ENCODE results near the gene MBD3L4. TPM values are rescaled to one million over a fixed set of nuclear protein-coding genes. Genes with fewer than 3 reads are reported as not detected.

Gene MBD3L4
- total and polyA plus RNA-seq, 10 of the 15 experiments (the other 5 are each of a cell fraction or from before 2014, with no cell fraction given): not detected

DNA sequence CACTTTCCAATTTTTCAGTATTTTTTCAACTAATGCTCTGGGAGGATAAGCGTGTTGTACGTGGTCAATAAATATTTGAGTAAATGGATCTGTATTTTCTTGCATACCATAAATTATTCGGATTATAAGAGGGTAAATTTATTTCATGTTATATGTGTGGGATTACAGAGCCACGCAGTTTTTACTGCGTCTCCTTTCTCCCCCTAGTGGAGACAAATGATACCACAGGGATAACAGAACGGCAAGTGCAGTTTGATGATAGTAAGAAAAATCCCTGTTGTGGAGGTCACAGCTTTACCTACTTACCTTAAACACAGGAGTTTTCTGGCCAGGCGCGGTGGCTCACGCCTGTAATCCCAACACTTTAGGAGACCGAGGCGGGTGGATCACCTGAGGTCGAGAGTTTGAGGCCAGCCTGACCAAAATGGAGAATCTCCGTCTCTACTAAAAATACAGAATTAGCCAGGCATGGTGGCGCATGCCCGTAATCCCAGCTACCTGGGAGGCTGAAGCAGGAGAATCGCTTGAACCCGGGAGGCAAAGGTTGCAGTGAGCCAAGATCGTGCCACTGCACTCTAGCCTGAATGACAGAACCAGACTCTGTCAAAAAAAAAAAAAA, 35.6 kb downstream of the MBD3L4 start:
- CTCF ChIA-PET: no interaction called here
- H3K79me2 ChIP-seq (ENCODE audit: control insufficient read depth, insufficient read depth, low read length): no peaks in the 10 kb centered on the region
- H3K36me3 ChIP-seq (ENCODE audit: control insufficient read depth in 2 of 2, insufficient read depth in 2 of 2, low read length in 1 of 2): no peaks in the 10 kb centered on the region
- POLR2A ChIA-PET: no interaction called here
- intact Hi-C loops (cut with micrococcal nuclease; ENCODE audit: unreplicated experiment): no loop called here
- DNase-seq (ENCODE audit: low read depth, low spot score) (no peak), ATAC-seq (no peak), FAIRE-seq (no peak)
- H3K9ac ChIP-seq (ENCODE audit: control insufficient read depth, insufficient read depth, low read length): no peak overlapping the region
- H3K4me1 ChIP-seq (ENCODE audit: control insufficient read depth, insufficient read depth, low read length): peaks cover 3% of the 10 kb centered on the region; the same call in 1 of the 2 replicates
- WGBS (ENCODE audit: insufficient coverage, insufficient replicate concordance, low lambda C conversion rate, missing lambda C conversion rate): 66% methylated on average over 13 of the region's 18 CpGs
- H3K4me2 ChIP-seq (ENCODE audit: control insufficient read depth, insufficient read depth): no peak overlapping the region
- in situ Hi-C loops (cut with MboI): no loop called here
- H3K9me3 ChIP-seq (replicated peaks; ENCODE audit: control insufficient read depth, insufficient read depth, low read length): no peaks in the 10 kb centered on the region; the same call in 2 of the 3 replicates
- H2AFZ ChIP-seq (ENCODE audit: control insufficient read depth, low read depth, low read length): no peak overlapping the region
- no peaks in the 10 kb centered on the region for H4K20me1 ChIP-seq (ENCODE audit: control insufficient read depth, insufficient read depth)
- RAD21 ChIA-PET (ENCODE audit: unreplicated experiment): interaction anchor here (1.2 kb wide), 1 partner anchor 11 kb away, joined by 3 read pairs; no protein-coding TSS in a partner anchor
- H3K27me3 ChIP-seq (replicated peaks in 1 of 2; ENCODE audit: control insufficient read depth in 2 of 2, insufficient read depth in 2 of 2, low read length in 1 of 2): no peaks in the 10 kb centered on the region
- no peak overlapping the region for H3K27ac ChIP-seq (ENCODE audit: control insufficient read depth, insufficient read depth)
- SMC1A ChIA-PET (ENCODE audit: uncharacterized antibody, unreplicated experiment): no interaction called here
- no peak overlapping the region for H3K4me3 ChIP-seq
- no TSS peak for BruUV-seq (replicated peaks)
- TF ChIP-seq ASH2L (IDR thresholded peaks at IDR 0.05; ENCODE audit: borderline replicate concordance, low read depth) (no peak), RCOR1 (conservative IDR thresholded peaks at IDR 0.05; ENCODE audit: low read depth, low read length) (no peak), SMAD5 (IDR thresholded peaks at IDR 0.05; ENCODE audit: low read depth) (no peak), BHLHE40 (IDR thresholded peaks at IDR 0.05; ENCODE audit: borderline replicate concordance in 1 of 2, low read depth in 2 of 2, low read length in 1 of 2) (no peak), KLF5 (IDR thresholded peaks at IDR 0.05; ENCODE audit: partially characterized antibody) (no peak), BCL11A (IDR thresholded peaks at IDR 0.05; ENCODE audit: low read depth, low read length) (no peak), CBX5 (IDR thresholded peaks at IDR 0.05; ENCODE audit: low read depth) (no peak), GATAD2B (conservative IDR thresholded peaks at IDR 0.05; ENCODE audit: low read depth) (no peak), NBN (IDR thresholded peaks at IDR 0.05) (no peak), MTA3 (IDR thresholded peaks at IDR 0.05; ENCODE audit: borderline replicate concordance, low read length) (no peak), STAT1 (conservative IDR thresholded peaks at IDR 0.05) (no peak), JUND (IDR thresholded peaks at IDR 0.05; ENCODE audit: low read depth, low read length) (no peak), CBX3 (IDR thresholded peaks at IDR 0.05; ENCODE audit: borderline replicate concordance, low read depth) (no peak), ZNF622 (IDR thresholded peaks at IDR 0.05) (no peak)
- TF ChIP-seq, protein P1, sequence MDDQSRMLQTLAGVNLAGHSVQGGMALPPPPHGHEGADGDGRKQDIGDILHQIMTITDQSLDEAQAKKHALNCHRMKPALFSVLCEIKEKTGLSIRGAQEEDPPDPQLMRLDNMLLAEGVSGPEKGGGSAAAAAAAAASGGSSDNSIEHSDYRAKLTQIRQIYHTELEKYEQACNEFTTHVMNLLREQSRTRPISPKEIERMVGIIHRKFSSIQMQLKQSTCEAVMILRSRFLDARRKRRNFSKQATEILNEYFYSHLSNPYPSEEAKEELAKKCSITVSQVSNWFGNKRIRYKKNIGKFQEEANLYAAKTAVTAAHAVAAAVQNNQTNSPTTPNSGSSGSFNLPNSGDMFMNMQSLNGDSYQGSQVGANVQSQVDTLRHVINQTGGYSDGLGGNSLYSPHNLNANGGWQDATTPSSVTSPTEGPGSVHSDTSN (IDR thresholded peaks at IDR 0.05; ENCODE audit: insufficient replicate concordance, low read depth, low read length): no peak
- TF ChIP-seq, protein P2, sequence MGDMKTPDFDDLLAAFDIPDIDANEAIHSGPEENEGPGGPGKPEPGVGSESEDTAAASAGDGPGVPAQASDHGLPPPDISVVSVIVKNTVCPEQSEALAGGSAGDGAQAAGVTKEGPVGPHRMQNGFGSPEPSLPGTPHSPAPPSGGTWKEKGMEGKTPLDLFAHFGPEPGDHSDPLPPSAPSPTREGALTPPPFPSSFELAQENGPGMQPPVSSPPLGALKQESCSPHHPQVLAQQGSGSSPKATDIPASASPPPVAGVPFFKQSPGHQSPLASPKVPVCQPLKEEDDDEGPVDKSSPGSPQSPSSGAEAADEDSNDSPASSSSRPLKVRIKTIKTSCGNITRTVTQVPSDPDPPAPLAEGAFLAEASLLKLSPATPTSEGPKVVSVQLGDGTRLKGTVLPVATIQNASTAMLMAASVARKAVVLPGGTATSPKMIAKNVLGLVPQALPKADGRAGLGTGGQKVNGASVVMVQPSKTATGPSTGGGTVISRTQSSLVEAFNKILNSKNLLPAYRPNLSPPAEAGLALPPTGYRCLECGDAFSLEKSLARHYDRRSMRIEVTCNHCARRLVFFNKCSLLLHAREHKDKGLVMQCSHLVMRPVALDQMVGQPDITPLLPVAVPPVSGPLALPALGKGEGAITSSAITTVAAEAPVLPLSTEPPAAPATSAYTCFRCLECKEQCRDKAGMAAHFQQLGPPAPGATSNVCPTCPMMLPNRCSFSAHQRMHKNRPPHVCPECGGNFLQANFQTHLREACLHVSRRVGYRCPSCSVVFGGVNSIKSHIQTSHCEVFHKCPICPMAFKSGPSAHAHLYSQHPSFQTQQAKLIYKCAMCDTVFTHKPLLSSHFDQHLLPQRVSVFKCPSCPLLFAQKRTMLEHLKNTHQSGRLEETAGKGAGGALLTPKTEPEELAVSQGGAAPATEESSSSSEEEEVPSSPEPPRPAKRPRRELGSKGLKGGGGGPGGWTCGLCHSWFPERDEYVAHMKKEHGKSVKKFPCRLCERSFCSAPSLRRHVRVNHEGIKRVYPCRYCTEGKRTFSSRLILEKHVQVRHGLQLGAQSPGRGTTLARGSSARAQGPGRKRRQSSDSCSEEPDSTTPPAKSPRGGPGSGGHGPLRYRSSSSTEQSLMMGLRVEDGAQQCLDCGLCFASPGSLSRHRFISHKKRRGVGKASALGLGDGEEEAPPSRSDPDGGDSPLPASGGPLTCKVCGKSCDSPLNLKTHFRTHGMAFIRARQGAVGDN (IDR thresholded peaks at IDR 0.05): no peak
- TF ChIP-seq, protein P3, sequence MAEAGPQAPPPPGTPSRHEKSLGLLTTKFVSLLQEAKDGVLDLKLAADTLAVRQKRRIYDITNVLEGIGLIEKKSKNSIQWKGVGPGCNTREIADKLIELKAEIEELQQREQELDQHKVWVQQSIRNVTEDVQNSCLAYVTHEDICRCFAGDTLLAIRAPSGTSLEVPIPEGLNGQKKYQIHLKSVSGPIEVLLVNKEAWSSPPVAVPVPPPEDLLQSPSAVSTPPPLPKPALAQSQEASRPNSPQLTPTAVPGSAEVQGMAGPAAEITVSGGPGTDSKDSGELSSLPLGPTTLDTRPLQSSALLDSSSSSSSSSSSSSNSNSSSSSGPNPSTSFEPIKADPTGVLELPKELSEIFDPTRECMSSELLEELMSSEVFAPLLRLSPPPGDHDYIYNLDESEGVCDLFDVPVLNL (IDR thresholded peaks at IDR 0.05; ENCODE audit: low read depth, low read length): no peak
- TF ChIP-seq, protein P4, sequence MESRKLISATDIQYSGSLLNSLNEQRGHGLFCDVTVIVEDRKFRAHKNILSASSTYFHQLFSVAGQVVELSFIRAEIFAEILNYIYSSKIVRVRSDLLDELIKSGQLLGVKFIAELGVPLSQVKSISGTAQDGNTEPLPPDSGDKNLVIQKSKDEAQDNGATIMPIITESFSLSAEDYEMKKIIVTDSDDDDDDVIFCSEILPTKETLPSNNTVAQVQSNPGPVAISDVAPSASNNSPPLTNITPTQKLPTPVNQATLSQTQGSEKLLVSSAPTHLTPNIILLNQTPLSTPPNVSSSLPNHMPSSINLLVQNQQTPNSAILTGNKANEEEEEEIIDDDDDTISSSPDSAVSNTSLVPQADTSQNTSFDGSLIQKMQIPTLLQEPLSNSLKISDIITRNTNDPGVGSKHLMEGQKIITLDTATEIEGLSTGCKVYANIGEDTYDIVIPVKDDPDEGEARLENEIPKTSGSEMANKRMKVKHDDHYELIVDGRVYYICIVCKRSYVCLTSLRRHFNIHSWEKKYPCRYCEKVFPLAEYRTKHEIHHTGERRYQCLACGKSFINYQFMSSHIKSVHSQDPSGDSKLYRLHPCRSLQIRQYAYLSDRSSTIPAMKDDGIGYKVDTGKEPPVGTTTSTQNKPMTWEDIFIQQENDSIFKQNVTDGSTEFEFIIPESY (IDR thresholded peaks at IDR 0.05): no peak

Measured in GM12878 (cell line).